ENCODE results near the gene CLDN24. TPM values are rescaled to one million over a fixed set of nuclear protein-coding genes. Genes with fewer than 3 reads are reported as not detected.
"Not testable (repeated sequence)": the region's sequence is repeated elsewhere in the genome, so short reads cannot be mapped to it uniquely, and the experiment has no call there.

The CLDN24 gene
- total RNA-seq, 1 experiment from 2014 or later, result not detected

- TF ChIP-seq TCF7L2 (IDR thresholded peaks at IDR 0.05; ENCODE audit: borderline replicate concordance, extremely low read depth, insufficient read depth, insufficient read length) (no peak), CBX3 (IDR thresholded peaks at IDR 0.05; ENCODE audit: low read depth) (no peak), RAD21 (IDR thresholded peaks at IDR 0.05; ENCODE audit: low read depth) (no peak), ZBTB33 (IDR thresholded peaks at IDR 0.05; ENCODE audit: extremely low read depth, insufficient replicate concordance, low read length) (no peak), SRF (IDR thresholded peaks at IDR 0.05; ENCODE audit: low read depth) (no peak), EZH2phosphoT487 (IDR thresholded peaks at IDR 0.05; ENCODE audit: borderline replicate concordance) (no peak)
Measured at GRCh38 chr4:183327827-183328226, 5.6 kb upstream of the CLDN24 start (continued).

- Histone ChIP-seq H3K27me3 (ENCODE audit: insufficient read depth, low read length) (no peaks in the 10 kb centered on the region), H3K4me1 (ENCODE audit: control insufficient read depth in 1 of 2, insufficient read depth in 2 of 2, low read length in 2 of 2) (peaks cover 0 to 12% of the 10 kb centered on the region in 2 experiments; a peak in 2 of 4 replicates), H3K4me2 (ENCODE audit: low read length) (peak overlapping the region; percentile 29), H3K9ac (ENCODE audit: low read length) (no peak overlapping the region), H3K36me3 (ENCODE audit: control insufficient read depth in 1 of 2, insufficient read depth in 2 of 2, low read length in 2 of 2) (no peaks in the 10 kb centered on the region), H3K27ac (ENCODE audit: low read depth, low read length) (no peak overlapping the region), H4K20me1 (ENCODE audit: insufficient read depth) (no peaks in the 10 kb centered on the region), H3K79me2 (ENCODE audit: insufficient read depth, low read length) (no peaks in the 10 kb centered on the region), H2AFZ (ENCODE audit: low read depth, low read length, poor library complexity, severe bottlenecking) (no peak overlapping the region), H3K9me3 (ENCODE audit: control insufficient read depth in 1 of 2, insufficient read depth in 1 of 2, low read depth in 1 of 2, low read length in 2 of 2) (peaks cover 0 to 3% of the 10 kb centered on the region in 2 experiments; a peak in 1 of 4 replicates), H3K4me3 (replicated peaks in 1 of 2; ENCODE audit: low read depth in 1 of 2, low read length in 2 of 2) (no peak overlapping the region), H3K9me2 (ENCODE audit: insufficient read depth) (no peaks in the 10 kb centered on the region)
- ChIA-PET POLR2A (no interaction called here), CTCF (no interaction called here), RAD21 (ENCODE audit: low non-redundant PET in 1 of 2, low total read pairs in 2 of 2, uncharacterized antibody in 2 of 2, unreplicated experiment in 2 of 2) (no interaction called here)
- peak; percentile 55 for ATAC-seq
- TF ChIP-seq EZH2phosphoT487 (IDR thresholded peaks at IDR 0.05; ENCODE audit: borderline replicate concordance) (no peak), FOSL1 (IDR thresholded peaks at IDR 0.05; ENCODE audit: low read depth) (peak; percentile 24; the same call in 1 of the 2 replicates), SRF (IDR thresholded peaks at IDR 0.05; ENCODE audit: low read depth) (peak; percentile 71; the same call in 1 of the 2 replicates), JUND (IDR thresholded peaks at IDR 0.05) (0 out of 2 replicates have a peak, but pooled peaks have one; percentile 36), ELF1 (IDR thresholded peaks at IDR 0.05; ENCODE audit: borderline replicate concordance, low read depth) (no peak), CBX3 (IDR thresholded peaks at IDR 0.05; ENCODE audit: low read depth) (peak; percentile 33; the same call in 1 of the 2 replicates)
- intact Hi-C loops (cut with micrococcal nuclease), result no loop called here
- BruUV-seq (replicated peaks), result no TSS peak
- DNase-seq (ENCODE audit: low read depth, low spot score), result no peak
Measured at GRCh38 chr4:183326853-183327252, 4.6 kb upstream of the CLDN24 start.

- DNase-seq (ENCODE audit: low read depth, low spot score); CTCF ChIA-PET; H3K9me2 ChIP-seq (ENCODE audit: insufficient read depth); intact Hi-C loops (cut with micrococcal nuclease); H3K4me3 ChIP-seq (replicated peaks in 1 of 2; ENCODE audit: low read depth in 1 of 2, low read length in 2 of 2); H4K20me1 ChIP-seq (ENCODE audit: insufficient read depth); H2AFZ ChIP-seq (ENCODE audit: low read depth, low read length, poor library complexity, severe bottlenecking); POLR2A ChIA-PET; H3K27me3 ChIP-seq (ENCODE audit: insufficient read depth, low read length); H3K36me3 ChIP-seq (ENCODE audit: control insufficient read depth in 1 of 2, insufficient read depth in 2 of 2, low read length in 2 of 2); H3K9me3 ChIP-seq (ENCODE audit: control insufficient read depth in 1 of 2, insufficient read depth in 1 of 2, low read depth in 1 of 2, low read length in 2 of 2); H3K79me2 ChIP-seq (ENCODE audit: insufficient read depth, low read length); BruUV-seq (replicated peaks); H3K9ac ChIP-seq (ENCODE audit: low read length); H3K27ac ChIP-seq (ENCODE audit: low read depth, low read length); RAD21 ChIA-PET (ENCODE audit: low non-redundant PET in 1 of 2, low total read pairs in 2 of 2, uncharacterized antibody in 2 of 2, unreplicated experiment in 2 of 2): not testable (repeated sequence)
- Histone ChIP-seq H3K4me2 (ENCODE audit: low read length) (peak overlapping the region; percentile 29), H3K4me1 (ENCODE audit: control insufficient read depth in 1 of 2, insufficient read depth in 2 of 2, low read length in 2 of 2) (peaks cover 0 to 12% of the 10 kb centered on the region in 2 experiments; a peak in 2 of 4 replicates)
- ATAC-seq, result peak; percentile 12; the same call in 1 of the 2 replicates
Measured at GRCh38 chr4:183326387-183326786, 4.2 kb upstream of the CLDN24 start.
